Uterus (tissue), 2 donors: ENCODE measurements around the gene FSD1.

Experiments used
- POLR2A ChIP-seq, 2 donors: fragments of 450-650 bp; IDR thresholded peaks; one replicate each; pipeline ENCODE4 v1.6.1; 2016; ENCODE audit warnings: antibody characterized with exemption in 2 of 2, mild to moderate bottlenecking in 1 of 2, moderate library complexity in 1 of 2
- TF ChIP-seq, protein P1 (sequence below), 4 experiments: fragments of 200-600 bp in 2 of 4; fragments of 450-650 bp in 2 of 4; sonication (generic) in 2 of 4; IDR thresholded peaks; one replicate each; pipeline ENCODE4 v1.5.1; 2016 to 2019; ENCODE audit warnings: antibody characterized with exemption in 4 of 4, mild to moderate bottlenecking in 2 of 4, moderate library complexity in 1 of 4

DNA sequence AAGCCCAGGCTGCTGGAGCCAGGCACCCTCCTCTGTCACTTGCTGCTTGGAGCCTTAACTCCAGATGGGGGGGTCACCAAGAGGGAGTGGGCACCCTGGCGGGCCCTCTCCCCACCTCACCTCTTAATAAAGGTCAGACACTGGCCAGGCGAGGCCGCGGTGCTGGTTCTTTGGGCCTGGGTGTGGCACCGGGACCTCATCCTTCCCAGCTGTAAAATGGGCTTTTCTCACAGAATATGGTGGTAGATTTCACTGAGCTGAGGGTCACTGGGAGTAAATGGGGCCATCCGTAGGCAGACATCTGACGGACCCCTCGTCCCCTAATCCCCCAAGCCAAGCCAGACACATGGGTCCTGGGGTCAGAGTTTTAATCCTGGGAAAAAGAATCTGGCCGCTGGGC, 19.3 kb downstream of the FSD1 start:
- TF ChIP-seq POLR2A (IDR thresholded peaks at IDR 0.05), result no peak
- TF ChIP-seq, protein P1, sequence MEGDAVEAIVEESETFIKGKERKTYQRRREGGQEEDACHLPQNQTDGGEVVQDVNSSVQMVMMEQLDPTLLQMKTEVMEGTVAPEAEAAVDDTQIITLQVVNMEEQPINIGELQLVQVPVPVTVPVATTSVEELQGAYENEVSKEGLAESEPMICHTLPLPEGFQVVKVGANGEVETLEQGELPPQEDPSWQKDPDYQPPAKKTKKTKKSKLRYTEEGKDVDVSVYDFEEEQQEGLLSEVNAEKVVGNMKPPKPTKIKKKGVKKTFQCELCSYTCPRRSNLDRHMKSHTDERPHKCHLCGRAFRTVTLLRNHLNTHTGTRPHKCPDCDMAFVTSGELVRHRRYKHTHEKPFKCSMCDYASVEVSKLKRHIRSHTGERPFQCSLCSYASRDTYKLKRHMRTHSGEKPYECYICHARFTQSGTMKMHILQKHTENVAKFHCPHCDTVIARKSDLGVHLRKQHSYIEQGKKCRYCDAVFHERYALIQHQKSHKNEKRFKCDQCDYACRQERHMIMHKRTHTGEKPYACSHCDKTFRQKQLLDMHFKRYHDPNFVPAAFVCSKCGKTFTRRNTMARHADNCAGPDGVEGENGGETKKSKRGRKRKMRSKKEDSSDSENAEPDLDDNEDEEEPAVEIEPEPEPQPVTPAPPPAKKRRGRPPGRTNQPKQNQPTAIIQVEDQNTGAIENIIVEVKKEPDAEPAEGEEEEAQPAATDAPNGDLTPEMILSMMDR (IDR thresholded peaks at IDR 0.05), result no peak
